ENCODE measurements around the gene TRIM8. TPM values are rescaled to one million over a fixed set of nuclear protein-coding genes. Genes with fewer than 3 reads are reported as not detected.

TRIM8 gene
- total and polyA plus RNA-seq, 2 of the 8 experiments (the other 6 are each of a cell fraction or from before 2014, with no cell fraction given) = 24.9 to 38.8 TPM

DNA sequence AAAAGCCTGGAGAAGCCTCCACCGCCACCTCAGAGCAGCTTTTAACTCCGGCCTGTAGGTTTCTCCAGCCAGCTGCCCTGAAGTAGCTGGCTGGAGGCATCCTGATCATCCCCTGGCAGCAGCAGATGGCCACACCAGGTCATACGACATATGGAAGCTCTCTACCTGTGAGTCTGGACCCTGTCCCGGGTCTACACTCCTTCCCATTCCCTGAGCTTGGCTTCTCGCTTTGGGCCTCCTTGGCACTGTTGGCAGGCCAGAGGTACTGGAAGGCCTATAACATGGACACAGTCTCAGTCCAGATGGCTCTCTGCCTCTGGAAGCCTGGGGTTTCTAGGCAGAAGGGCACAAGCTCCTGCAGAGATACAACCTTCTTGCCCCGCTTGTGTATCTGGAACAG, 43.5 kb upstream of the TRIM8 start (continued):
- TF ChIP-seq, protein P1, sequence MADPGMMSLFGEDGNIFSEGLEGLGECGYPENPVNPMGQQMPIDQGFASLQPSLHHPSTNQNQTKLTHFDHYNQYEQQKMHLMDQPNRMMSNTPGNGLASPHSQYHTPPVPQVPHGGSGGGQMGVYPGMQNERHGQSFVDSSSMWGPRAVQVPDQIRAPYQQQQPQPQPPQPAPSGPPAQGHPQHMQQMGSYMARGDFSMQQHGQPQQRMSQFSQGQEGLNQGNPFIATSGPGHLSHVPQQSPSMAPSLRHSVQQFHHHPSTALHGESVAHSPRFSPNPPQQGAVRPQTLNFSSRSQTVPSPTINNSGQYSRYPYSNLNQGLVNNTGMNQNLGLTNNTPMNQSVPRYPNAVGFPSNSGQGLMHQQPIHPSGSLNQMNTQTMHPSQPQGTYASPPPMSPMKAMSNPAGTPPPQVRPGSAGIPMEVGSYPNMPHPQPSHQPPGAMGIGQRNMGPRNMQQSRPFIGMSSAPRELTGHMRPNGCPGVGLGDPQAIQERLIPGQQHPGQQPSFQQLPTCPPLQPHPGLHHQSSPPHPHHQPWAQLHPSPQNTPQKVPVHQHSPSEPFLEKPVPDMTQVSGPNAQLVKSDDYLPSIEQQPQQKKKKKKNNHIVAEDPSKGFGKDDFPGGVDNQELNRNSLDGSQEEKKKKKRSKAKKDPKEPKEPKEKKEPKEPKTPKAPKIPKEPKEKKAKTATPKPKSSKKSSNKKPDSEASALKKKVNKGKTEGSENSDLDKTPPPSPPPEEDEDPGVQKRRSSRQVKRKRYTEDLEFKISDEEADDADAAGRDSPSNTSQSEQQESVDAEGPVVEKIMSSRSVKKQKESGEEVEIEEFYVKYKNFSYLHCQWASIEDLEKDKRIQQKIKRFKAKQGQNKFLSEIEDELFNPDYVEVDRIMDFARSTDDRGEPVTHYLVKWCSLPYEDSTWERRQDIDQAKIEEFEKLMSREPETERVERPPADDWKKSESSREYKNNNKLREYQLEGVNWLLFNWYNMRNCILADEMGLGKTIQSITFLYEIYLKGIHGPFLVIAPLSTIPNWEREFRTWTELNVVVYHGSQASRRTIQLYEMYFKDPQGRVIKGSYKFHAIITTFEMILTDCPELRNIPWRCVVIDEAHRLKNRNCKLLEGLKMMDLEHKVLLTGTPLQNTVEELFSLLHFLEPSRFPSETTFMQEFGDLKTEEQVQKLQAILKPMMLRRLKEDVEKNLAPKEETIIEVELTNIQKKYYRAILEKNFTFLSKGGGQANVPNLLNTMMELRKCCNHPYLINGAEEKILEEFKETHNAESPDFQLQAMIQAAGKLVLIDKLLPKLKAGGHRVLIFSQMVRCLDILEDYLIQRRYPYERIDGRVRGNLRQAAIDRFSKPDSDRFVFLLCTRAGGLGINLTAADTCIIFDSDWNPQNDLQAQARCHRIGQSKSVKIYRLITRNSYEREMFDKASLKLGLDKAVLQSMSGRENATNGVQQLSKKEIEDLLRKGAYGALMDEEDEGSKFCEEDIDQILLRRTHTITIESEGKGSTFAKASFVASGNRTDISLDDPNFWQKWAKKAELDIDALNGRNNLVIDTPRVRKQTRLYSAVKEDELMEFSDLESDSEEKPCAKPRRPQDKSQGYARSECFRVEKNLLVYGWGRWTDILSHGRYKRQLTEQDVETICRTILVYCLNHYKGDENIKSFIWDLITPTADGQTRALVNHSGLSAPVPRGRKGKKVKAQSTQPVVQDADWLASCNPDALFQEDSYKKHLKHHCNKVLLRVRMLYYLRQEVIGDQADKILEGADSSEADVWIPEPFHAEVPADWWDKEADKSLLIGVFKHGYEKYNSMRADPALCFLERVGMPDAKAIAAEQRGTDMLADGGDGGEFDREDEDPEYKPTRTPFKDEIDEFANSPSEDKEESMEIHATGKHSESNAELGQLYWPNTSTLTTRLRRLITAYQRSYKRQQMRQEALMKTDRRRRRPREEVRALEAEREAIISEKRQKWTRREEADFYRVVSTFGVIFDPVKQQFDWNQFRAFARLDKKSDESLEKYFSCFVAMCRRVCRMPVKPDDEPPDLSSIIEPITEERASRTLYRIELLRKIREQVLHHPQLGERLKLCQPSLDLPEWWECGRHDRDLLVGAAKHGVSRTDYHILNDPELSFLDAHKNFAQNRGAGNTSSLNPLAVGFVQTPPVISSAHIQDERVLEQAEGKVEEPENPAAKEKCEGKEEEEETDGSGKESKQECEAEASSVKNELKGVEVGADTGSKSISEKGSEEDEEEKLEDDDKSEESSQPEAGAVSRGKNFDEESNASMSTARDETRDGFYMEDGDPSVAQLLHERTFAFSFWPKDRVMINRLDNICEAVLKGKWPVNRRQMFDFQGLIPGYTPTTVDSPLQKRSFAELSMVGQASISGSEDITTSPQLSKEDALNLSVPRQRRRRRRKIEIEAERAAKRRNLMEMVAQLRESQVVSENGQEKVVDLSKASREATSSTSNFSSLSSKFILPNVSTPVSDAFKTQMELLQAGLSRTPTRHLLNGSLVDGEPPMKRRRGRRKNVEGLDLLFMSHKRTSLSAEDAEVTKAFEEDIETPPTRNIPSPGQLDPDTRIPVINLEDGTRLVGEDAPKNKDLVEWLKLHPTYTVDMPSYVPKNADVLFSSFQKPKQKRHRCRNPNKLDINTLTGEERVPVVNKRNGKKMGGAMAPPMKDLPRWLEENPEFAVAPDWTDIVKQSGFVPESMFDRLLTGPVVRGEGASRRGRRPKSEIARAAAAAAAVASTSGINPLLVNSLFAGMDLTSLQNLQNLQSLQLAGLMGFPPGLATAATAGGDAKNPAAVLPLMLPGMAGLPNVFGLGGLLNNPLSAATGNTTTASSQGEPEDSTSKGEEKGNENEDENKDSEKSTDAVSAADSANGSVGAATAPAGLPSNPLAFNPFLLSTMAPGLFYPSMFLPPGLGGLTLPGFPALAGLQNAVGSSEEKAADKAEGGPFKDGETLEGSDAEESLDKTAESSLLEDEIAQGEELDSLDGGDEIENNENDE (IDR thresholded peaks at IDR 0.05; ENCODE audit: insufficient replicate concordance, low read length) = no peak
- no peak for TF ChIP-seq GTF2F1 (IDR thresholded peaks at IDR 0.05; ENCODE audit: borderline replicate concordance, low read depth, low read length)
